Anterior cingulate cortex (tissue), 58 donors: Measurements from ENCODE around the gene CCDC179.

Experiments
- DNase-seq, 58 donors: peaks; one replicate each; lab custom pipeline; 2025; lab: John Stamatoyannopoulos, UW

The CCDC179 gene

GRCh38 chr11:22860241-22860640 lies at the start of gene CCDC179:
Gene CCDC179 (minus strand): TSS chr11:22860474. CDS start chr11:22860421, 53 bp downstream.
- DNase-seq: no peak

- DNase-seq: no peak
Observed at GRCh38 chr11:22903782-22904181, 43.5 kb upstream of the CCDC179 start.

- DNase-seq: no peak
Observed at GRCh38 chr11:22901603-22902002, 41.3 kb upstream of the CCDC179 start.

- no peak for DNase-seq
Observed at GRCh38 chr11:22900764-22901486, 40.7 kb upstream of the CCDC179 start.

- DNase-seq: no peak
Observed at GRCh38 chr11:22898036-22898435, 37.8 kb upstream of the CCDC179 start.

GRCh38 chr11:22890227-22890626 lies 30.0 kb upstream of the CCDC179 start:
- DNase-seq: no peak

GRCh38 chr11:22884217-22884616 lies 23.9 kb upstream of the CCDC179 start:
- no peak for DNase-seq

GRCh38 chr11:22879630-22880029 lies 19.4 kb upstream of the CCDC179 start:
- peak in 1 of 58 donors; percentile 5 for DNase-seq

GRCh38 chr11:22878604-22879003 lies 18.3 kb upstream of the CCDC179 start:
- DNase-seq: no peak

GRCh38 chr11:22878039-22878438 lies 17.8 kb upstream of the CCDC179 start:
- no peak for DNase-seq

- peak in 27 of 58 donors; percentile 1 to 75 (median 22) for DNase-seq
Observed at GRCh38 chr11:22875869-22876473, 15.7 kb upstream of the CCDC179 start.

- no peak for DNase-seq
Observed at GRCh38 chr11:22869325-22869724, 9.1 kb upstream of the CCDC179 start.

GRCh38 chr11:22859756-22860155 lies 518 bp downstream of the CCDC179 start:
- DNase-seq: no peak

GRCh38 chr11:22851477-22851876 lies 8.8 kb downstream of the CCDC179 start:
- DNase-seq: no peak

- DNase-seq: no peak
Observed at GRCh38 chr11:22846726-22847125, 13.5 kb downstream of the CCDC179 start.

GRCh38 chr11:22832315-22833015 lies 27.8 kb downstream of the CCDC179 start:
- DNase-seq: peak in 2 of 58 donors; percentile 1 to 21

GRCh38 chr11:22830082-22830414 lies 30.2 kb downstream of the CCDC179 start:
- no peak for DNase-seq

- DNase-seq: peak; percentile 41 to 96 (median 91)
Observed at GRCh38 chr11:22829231-22830081, 30.8 kb downstream of the CCDC179 start, which contains the start of gene SVIP. Gene SVIP (minus strand): TSS chr11:22829801. CDS start chr11:22829748, 53 bp downstream.

- no peak for DNase-seq
Observed at GRCh38 chr11:22828373-22828772, 31.9 kb downstream of the CCDC179 start.

- DNase-seq: no peak
Observed at GRCh38 chr11:22822203-22822602, 38.1 kb downstream of the CCDC179 start.

GRCh38 chr11:22809893-22810292 lies 50.4 kb downstream of the CCDC179 start:
- no peak for DNase-seq
